HepG2 (cell line): ENCODE results near the gene SCAMP3. TPM values are rescaled to one million over a fixed set of nuclear protein-coding genes. Genes with fewer than 3 reads are reported as not detected.

Experiments
- ETV6 ChIP-seq: sonication (generic); formaldehyde crosslinking; conservative IDR thresholded peaks from 2 replicates; pipeline ENCODE4 v1.4.0; 2020; ENCODE audit warnings: missing genetic modification reagents
- GLI4 ChIP-seq: sonication (generic); formaldehyde crosslinking; IDR thresholded peaks from 2 replicates; pipeline ENCODE4 v1.5.1; 2020; ENCODE audit warnings: missing genetic modification reagents, mild to moderate bottlenecking, moderate library complexity, borderline replicate concordance
- HNRNPUL1 ChIP-seq: fragments of 200-400 bp; formaldehyde crosslinking; IDR thresholded peaks from 2 replicates; pipeline ENCODE4 v1.6.1; 2017; ENCODE audit warnings: low read depth, mild to moderate bottlenecking, low read length, moderate library complexity
- KLF9 ChIP-seq: IDR thresholded peaks from 2 replicates; pipeline ENCODE4 v1.6.1; 2016; ENCODE audit warnings: low read depth
- MAFK ChIP-seq, 2 experiments: IDR thresholded peaks in 1 of 2; conservative IDR thresholded peaks in 1 of 2; 2 replicates each; pipeline ENCODE4 v1.6.1; 2011; ENCODE audit warnings: improper control_type of control experiment in 2 of 2, low read length in 2 of 2
- NKX3-1 ChIP-seq: sonication (generic); formaldehyde crosslinking; IDR thresholded peaks from 2 replicates; pipeline ENCODE4 v1.5.0; 2020; ENCODE audit warnings: missing genetic modification reagents
- NR1H2 ChIP-seq: sonication (generic); formaldehyde crosslinking; IDR thresholded peaks from 2 replicates; pipeline ENCODE4 v1.8.1; 2022; ENCODE audit warnings: low read depth, missing genetic modification reagents, borderline replicate concordance
- NR2F2 ChIP-seq: IDR thresholded peaks from 2 replicates; pipeline ENCODE4 v1.6.1; 2012; ENCODE audit warnings: low read depth, inconsistent platforms, borderline replicate concordance
- PCBP2 ChIP-seq: fragments of 200-400 bp; formaldehyde crosslinking; optimal IDR thresholded peaks from 2 replicates; pipeline ENCODE3; 2018; ENCODE audit warnings: low read length, low read depth; ENCODE audit not compliant: poor library complexity, severe bottlenecking
- RBM39 ChIP-seq: fragments of 200-400 bp; formaldehyde crosslinking; IDR thresholded peaks from one replicate; pipeline ENCODE4 v1.6.1; 2018; ENCODE audit warnings: antibody characterized with exemption, mild to moderate bottlenecking, low read depth, low read length; ENCODE audit not compliant: poor library complexity, severe bottlenecking
- ZBTB20 ChIP-seq: sonication (generic); formaldehyde crosslinking; IDR thresholded peaks from 2 replicates; pipeline ENCODE4 v1.8.1; 2023; ENCODE audit warnings: missing genetic modification reagents, low read depth, mild to moderate bottlenecking, borderline replicate concordance
- ZBTB7A ChIP-seq: sonication (generic); formaldehyde crosslinking; IDR thresholded peaks from 2 replicates; pipeline ENCODE4 v1.8.0; 2022; ENCODE audit warnings: mild to moderate bottlenecking, missing genetic modification reagents
- ZNF101 ChIP-seq: sonication (generic); formaldehyde crosslinking; IDR thresholded peaks from 2 replicates; pipeline ENCODE4 v1.4.0; 2020; ENCODE audit warnings: mild to moderate bottlenecking, low read depth, missing genetic modification reagents, borderline replicate concordance
- ZNF160 ChIP-seq: sonication (generic); formaldehyde crosslinking; IDR thresholded peaks from 2 replicates; pipeline ENCODE4 v1.8.0; 2022; ENCODE audit warnings: mild to moderate bottlenecking, inconsistent platforms, missing genetic modification reagents
- ZNF180 ChIP-seq: sonication (generic); formaldehyde crosslinking; IDR thresholded peaks from 2 replicates; pipeline ENCODE4 v1.4.0; 2020; ENCODE audit warnings: low read depth, missing genetic modification reagents, borderline replicate concordance
- ZNF407 ChIP-seq: sonication (generic); formaldehyde crosslinking; IDR thresholded peaks from one replicate; pipeline ENCODE4 v1.5.1; 2020; ENCODE audit warnings: mild to moderate bottlenecking, missing genetic modification reagents; ENCODE audit errors: not compliant biosample characterization
- ZNF557 ChIP-seq: sonication (generic); formaldehyde crosslinking; IDR thresholded peaks from 2 replicates; pipeline ENCODE4 v1.4.0; 2020; ENCODE audit warnings: missing genetic modification reagents
- ZSCAN31 ChIP-seq: sonication (generic); formaldehyde crosslinking; IDR thresholded peaks from 2 replicates; pipeline ENCODE4 v1.5.0; 2020; ENCODE audit warnings: low read depth, mild to moderate bottlenecking, missing genetic modification reagents
- polyA plus RNA-seq, 8 experiments: library from polyadenylated mRNA; depleted of rRNA in 3 of 8; stranded (reverse) in 7 of 8; unstranded in 1 of 8; fragments of >200 nt; fragmentation: Illumina TruSeq in 4 of 8; extraction: Trizol in 4 of 8; gene quantifications; 2 replicates each; pipeline versions ENCODE4 v1.2.1 to v1.2.3, GENCODE V29; 2011 to 2016; ENCODE audit warnings: low read depth in 4 of 8, missing spikeins in 1 of 8, mixed read lengths in 1 of 8; ENCODE audit not compliant: insufficient read depth in 1 of 8
- total RNA-seq, 5 experiments: library from RNA; depleted of rRNA; stranded (reverse); fragments of >200 nt; fragmentation: Illumina TruSeq; extraction: Trizol; gene quantifications; 2 replicates each; pipeline ENCODE4 v1.2.3, GENCODE V29; 2016; ENCODE audit warnings: low read depth in 1 of 5
- TF ChIP-seq, protein P1 (sequence below): sonication (generic); formaldehyde crosslinking; IDR thresholded peaks from 2 replicates; pipeline ENCODE4 v1.5.0; 2020; ENCODE audit warnings: missing genetic modification reagents

The SCAMP3 gene
- total and polyA plus RNA-seq, 2 of the 13 experiments (the other 11 are each of a cell fraction or from before 2014, with no cell fraction given), result 46.8 to 83.3 TPM

GRCh38 chr1:155300553-155301329 lies 38.6 kb upstream of the SCAMP3 start (continued):
- TF ChIP-seq ZNF101 (CRISPR knock-in tag) (no peak), ZBTB7A (CRISPR knock-in tag) (peak; percentile 76; the same call in 1 of the 2 replicates), ZNF557 (CRISPR knock-in tag) (peak; percentile 74; the same call in 1 of the 2 replicates), RBM39 (peak; percentile 68), NKX3-1 (CRISPR knock-in tag) (peak; percentile 82; the same call in 1 of the 2 replicates), ZNF160 (peak; percentile 75; the same call in 1 of the 2 replicates), ZNF180 (no peak), ZNF407 (peak; percentile 77), NR2F2 (no peak), MAFK (conservative IDR thresholded peaks at IDR 0.05 in 1 of 2, IDR thresholded peaks at IDR 0.05 in 1 of 2; ENCODE audit: low read length in 2 of 2) (no peak), KLF9 (0 out of 2 replicates have a peak, but pooled peaks have one; percentile 43), ZSCAN31 (CRISPR knock-in tag) (peak; percentile 42; the same call in 1 of the 2 replicates), PCBP2 (no peak), HNRNPUL1 (no peak), NR1H2 (no peak), GLI4 (CRISPR knock-in tag) (peak; percentile 64; the same call in 1 of the 2 replicates), ZBTB20 (peak; percentile 83; the same call in 1 of the 2 replicates), ETV6 (CRISPR knock-in tag) (no peak)
- TF ChIP-seq, protein P1, sequence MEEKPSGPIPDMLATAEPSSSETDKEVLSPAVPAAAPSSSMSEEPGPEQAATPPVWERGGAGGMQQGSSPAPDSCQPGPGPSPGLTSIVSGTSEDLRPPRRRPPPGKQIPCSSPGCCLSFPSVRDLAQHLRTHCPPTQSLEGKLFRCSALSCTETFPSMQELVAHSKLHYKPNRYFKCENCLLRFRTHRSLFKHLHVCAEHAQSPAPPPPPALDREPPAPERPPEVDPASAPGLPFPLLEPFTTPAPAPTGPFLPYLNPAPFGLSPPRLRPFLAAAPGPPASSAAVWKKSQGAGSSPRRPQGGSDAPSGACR, result peak; percentile 91; the same call in 1 of the 2 replicates
